Thyroid gland (tissue), 4 donors: Measurements from ENCODE around the gene MRPS11. TPM values are rescaled to one million over a fixed set of nuclear protein-coding genes. Genes with fewer than 3 reads are reported as not detected.
"Not testable (repeated sequence)": the region's sequence is repeated elsewhere in the genome, so short reads cannot be mapped to it uniquely, and the experiment has no call there.

Source experiments
- DNase-seq, 2 donors: peaks; one replicate each; pipeline ENCODE4 v3.0.0-alpha.2; 2019
- H3K27ac ChIP-seq, 3 donors: fragments of 200-600 bp; sonication (generic); 1 replicate in 2 of 3; 2 replicates in 1 of 3; pipeline ENCODE4 v1.5.1; 2016 to 2019; ENCODE audit warnings: mild to moderate bottlenecking in 1 of 3, moderate library complexity in 1 of 3
- H3K27me3 ChIP-seq: fragments of 200-600 bp; sonication (generic); one replicate; pipeline ENCODE4 v1.5.1; 2019
- H3K36me3 ChIP-seq, 2 donors: fragments of 200-600 bp; sonication (generic); one replicate each; pipeline ENCODE4 v1.5.1; 2016 to 2019
- H3K4me1 ChIP-seq, 2 donors: fragments of 200-600 bp; sonication (generic); one replicate each; pipeline ENCODE4 v1.5.1; 2017 to 2019
- H3K4me3 ChIP-seq, 3 donors: fragments of 200-600 bp; sonication (generic); replicated peaks in 1 of 3; 1 replicate in 2 of 3; 2 replicates in 1 of 3; pipeline ENCODE4 v1.5.1; 2016; ENCODE audit warnings: mild to moderate bottlenecking in 1 of 3
- H3K9me3 ChIP-seq: fragments of 200-600 bp; sonication (generic); one replicate; pipeline ENCODE4 v1.5.1; 2017
- POLR2A ChIP-seq, 2 donors: fragments of 450-650 bp; IDR thresholded peaks; one replicate each; pipeline ENCODE4 v1.6.1; 2017; ENCODE audit warnings: antibody characterized with exemption in 2 of 2, mild to moderate bottlenecking in 2 of 2, moderate library complexity in 1 of 2
- WGBS, 2 donors: methylation state at CpG; one replicate each; pipeline ENCODE4 v1.1.5; 2017; 5-methylcytosine and 5-hydroxymethylcytosine counted together
- intact Hi-C: fragments of 100-400 bp; cut with DNase I; formaldehyde crosslinking; loops from one replicate; pipeline ENCODE4 v1.15.1; 2023
- total RNA-seq, 4 donors: library from RNA; depleted of rRNA; stranded (reverse); fragments of >200 nt; gene quantifications; one replicate each; pipeline ENCODE4 v1.2.3, GENCODE V29; 2016
- TF ChIP-seq, protein P1 (sequence below), 6 experiments: fragments of 200-600 bp in 3 of 6; fragments of 450-650 bp in 3 of 6; sonication (generic) in 3 of 6; IDR thresholded peaks; one replicate each; pipeline ENCODE4 v1.5.1; 2016 to 2019; ENCODE audit warnings: antibody characterized with exemption in 6 of 6, mild to moderate bottlenecking in 2 of 6, inconsistent platforms in 1 of 6, moderate library complexity in 1 of 6

MRPS11 gene
- total RNA-seq, 4 donors from 2014 or later: 44.2 to 95.3 (median 65.0) TPM

DNA sequence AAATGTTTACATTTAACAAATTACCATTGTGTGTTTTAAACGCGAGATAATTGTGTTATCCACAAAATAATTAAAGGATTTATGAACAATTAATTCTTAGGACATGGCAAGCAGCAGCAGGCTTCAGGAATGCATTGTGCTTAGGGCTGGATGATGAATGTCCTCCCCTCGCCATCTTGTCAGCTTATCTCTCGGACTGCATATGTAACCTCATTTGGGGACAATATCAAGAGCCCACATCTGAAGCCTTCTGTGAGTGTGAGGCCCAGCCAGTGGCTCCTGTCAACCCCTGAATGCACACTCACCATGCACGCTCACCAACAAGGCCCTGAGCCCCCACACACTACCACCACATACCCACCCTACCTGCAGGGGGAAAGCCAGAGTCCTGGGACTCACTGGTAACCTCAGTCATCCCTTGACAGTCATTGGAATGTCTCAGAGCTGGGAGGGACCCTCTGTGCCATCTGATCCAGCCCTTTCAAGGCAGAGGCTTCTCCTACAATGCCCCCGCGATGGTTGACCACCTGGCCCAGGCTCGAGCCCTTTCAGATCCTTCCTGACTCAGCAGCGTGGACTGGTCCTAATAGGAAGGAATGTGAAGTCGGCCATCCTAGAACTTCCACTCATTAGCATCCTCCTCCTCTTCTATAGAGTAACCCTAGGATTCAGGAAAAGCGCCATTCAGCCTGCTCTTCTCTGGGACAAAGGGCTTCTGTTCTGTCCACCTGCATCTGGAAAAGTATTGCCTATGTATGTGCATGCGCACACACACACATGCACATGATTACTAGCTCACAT lies 38.5 kb upstream of the MRPS11 start:
- WGBS, 2 donors: 83 to 84% methylated on average over 11 to 12 of the region's 12 CpGs
- no peak overlapping the region for H3K4me3 ChIP-seq

DNA sequence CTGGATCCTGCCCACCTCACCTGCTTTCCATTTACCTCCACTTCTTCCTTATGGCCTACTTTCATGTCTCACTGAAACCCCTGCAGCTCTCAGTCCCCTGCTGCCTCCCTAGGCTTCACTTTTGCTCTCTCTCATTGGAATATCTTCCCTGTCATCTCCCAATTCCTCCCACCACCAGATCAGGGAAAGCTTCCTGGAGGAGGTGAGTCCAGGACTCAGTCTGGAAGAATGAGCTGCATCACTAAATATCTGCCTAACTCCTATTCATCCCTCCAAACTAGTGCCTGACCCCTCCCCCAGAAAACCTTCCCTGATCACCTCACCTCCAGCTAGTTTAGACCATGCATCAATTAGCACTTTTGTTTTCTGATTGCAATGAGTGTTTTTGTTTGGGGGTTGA lies 37.5 kb upstream of the MRPS11 start:
- no peak for DNase-seq
- TF ChIP-seq, protein P1, sequence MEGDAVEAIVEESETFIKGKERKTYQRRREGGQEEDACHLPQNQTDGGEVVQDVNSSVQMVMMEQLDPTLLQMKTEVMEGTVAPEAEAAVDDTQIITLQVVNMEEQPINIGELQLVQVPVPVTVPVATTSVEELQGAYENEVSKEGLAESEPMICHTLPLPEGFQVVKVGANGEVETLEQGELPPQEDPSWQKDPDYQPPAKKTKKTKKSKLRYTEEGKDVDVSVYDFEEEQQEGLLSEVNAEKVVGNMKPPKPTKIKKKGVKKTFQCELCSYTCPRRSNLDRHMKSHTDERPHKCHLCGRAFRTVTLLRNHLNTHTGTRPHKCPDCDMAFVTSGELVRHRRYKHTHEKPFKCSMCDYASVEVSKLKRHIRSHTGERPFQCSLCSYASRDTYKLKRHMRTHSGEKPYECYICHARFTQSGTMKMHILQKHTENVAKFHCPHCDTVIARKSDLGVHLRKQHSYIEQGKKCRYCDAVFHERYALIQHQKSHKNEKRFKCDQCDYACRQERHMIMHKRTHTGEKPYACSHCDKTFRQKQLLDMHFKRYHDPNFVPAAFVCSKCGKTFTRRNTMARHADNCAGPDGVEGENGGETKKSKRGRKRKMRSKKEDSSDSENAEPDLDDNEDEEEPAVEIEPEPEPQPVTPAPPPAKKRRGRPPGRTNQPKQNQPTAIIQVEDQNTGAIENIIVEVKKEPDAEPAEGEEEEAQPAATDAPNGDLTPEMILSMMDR (IDR thresholded peaks at IDR 0.05): no peak
- no peak for TF ChIP-seq POLR2A (IDR thresholded peaks at IDR 0.05)
- intact Hi-C loops: loop anchor here (10.0 kb wide), 1 partner anchor 55 kb away; no protein-coding TSS in a partner anchor
- Histone ChIP-seq H3K36me3 (no peaks in the 10 kb centered on the region), H3K4me1 (no peaks in the 10 kb centered on the region), H3K9me3 (no peaks in the 10 kb centered on the region), H3K27ac (no peak overlapping the region), H3K27me3 (no peaks in the 10 kb centered on the region), H3K4me3 (no peak overlapping the region)

More for the DNA sequence above, 38.5 kb upstream of the MRPS11 start:
- H3K9me3 ChIP-seq: no peaks in the 10 kb centered on the region
- intact Hi-C loops: no loop called here
- DNase-seq: no peak
- TF ChIP-seq, protein P1 (IDR thresholded peaks at IDR 0.05): no peak
- no peak for TF ChIP-seq POLR2A (IDR thresholded peaks at IDR 0.05)
- H3K36me3 ChIP-seq: no peaks in the 10 kb centered on the region
- no peaks in the 10 kb centered on the region for H3K27me3 ChIP-seq
- H3K27ac ChIP-seq: no peak overlapping the region
- H3K4me1 ChIP-seq: no peaks in the 10 kb centered on the region

DNA sequence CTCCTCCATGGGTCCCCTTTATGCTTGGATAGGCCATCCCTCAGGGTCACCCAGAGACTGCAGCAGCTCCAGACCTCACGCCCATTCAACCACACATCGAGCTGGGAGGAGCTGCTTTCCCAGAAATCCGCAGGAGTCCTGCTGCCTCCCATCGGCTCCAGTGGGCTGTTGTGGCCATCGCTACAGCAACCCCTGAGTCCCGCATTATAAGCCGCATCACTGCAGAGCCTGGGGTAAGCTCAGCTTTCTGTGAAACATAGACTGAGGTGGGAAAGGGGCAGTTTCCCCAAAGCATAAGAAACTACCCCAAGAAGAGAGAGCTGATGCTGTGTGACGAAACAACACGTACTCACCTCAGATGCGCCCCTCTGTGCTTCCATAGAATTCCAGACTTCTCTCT lies 36.1 kb upstream of the MRPS11 start:
- Histone ChIP-seq H3K27me3 (no peaks in the 10 kb centered on the region), H3K36me3 (no peaks in the 10 kb centered on the region), H3K4me1 (no peaks in the 10 kb centered on the region), H3K27ac (no peak overlapping the region), H3K4me3 (no peak overlapping the region), H3K9me3 (no peaks in the 10 kb centered on the region)
- intact Hi-C loops: loop anchor here (10.0 kb wide), 1 partner anchor 57 kb away; no protein-coding TSS in a partner anchor
- DNase-seq: no peak
- 72 to 84% methylated on average over 9 to 10 of the region's 10 CpGs for WGBS, 2 donors
- TF ChIP-seq POLR2A (IDR thresholded peaks at IDR 0.05): no peak
- TF ChIP-seq, protein P1 (IDR thresholded peaks at IDR 0.05): no peak

DNA sequence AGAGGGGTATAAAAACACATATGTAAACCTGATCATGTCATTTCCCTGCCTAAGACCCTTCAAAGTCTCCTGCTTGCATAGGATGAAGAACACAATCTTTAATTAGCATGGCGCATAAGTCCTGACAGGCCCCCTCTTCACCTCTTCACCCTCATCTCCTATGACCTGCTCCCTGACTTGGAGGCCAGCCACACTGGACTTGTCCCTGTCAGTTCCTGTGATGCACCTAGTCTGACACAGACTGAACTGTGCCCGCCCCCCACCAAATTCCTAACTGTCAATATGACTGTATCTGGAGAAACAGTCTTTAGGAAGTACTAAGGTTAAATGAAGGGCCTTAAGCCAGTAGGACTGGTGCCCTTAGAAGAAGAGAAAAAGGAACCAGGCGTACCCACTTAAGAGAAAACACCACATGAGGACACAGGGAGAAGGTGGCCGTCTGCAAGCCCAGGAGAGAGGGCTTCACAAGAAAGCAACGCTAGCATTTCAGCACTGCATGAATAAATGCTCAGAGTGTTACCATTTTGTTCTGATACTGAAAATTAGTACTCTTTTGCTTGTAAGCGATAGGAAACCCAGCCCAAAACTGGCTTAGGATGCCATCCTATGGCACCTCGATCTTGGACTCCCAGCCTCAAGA lies 34.3 kb upstream of the MRPS11 start:
- Histone ChIP-seq H3K36me3 (no peaks in the 10 kb centered on the region), H3K27me3 (no peaks in the 10 kb centered on the region), H3K9me3 (no peaks in the 10 kb centered on the region), H3K4me1 (no peaks in the 10 kb centered on the region), H3K4me3 (no peak overlapping the region), H3K27ac (no peak overlapping the region)
- WGBS, 2 donors: 78 to 88% methylated on average over 7 of the region's 7 CpGs
- TF ChIP-seq POLR2A (IDR thresholded peaks at IDR 0.05): no peak
- TF ChIP-seq, protein P1 (IDR thresholded peaks at IDR 0.05): no peak
- intact Hi-C loops: loop anchor here (10.0 kb wide), 1 partner anchor 58 kb away; no protein-coding TSS in a partner anchor
- no peak for DNase-seq

DNA sequence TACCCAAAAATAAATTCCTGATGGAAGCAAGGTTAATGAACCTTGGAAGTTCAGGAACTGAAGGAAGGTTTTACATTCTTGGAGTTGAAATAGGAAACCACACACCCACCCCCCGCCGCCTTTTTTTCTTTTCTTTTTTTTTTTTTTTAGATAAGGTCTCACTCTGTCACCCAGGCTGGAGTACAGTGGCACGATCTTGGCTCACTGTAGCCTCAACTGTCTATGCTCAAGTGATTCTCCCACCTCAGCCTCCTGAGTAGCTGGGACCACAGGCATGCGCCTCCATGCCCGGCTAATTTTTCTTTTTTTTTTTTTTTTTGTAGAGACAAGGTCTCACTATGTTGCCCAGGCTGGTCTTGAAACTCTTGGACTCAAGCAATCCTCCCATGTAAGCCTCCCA lies 33.4 kb upstream of the MRPS11 start:
- not testable (repeated sequence) for H3K27ac ChIP-seq, DNase-seq, H3K4me1 ChIP-seq, H3K27me3 ChIP-seq, H3K9me3 ChIP-seq, H3K36me3 ChIP-seq, H3K4me3 ChIP-seq
- WGBS, 2 donors: 69 to 72% methylated on average over 5 of the region's 5 CpGs
- intact Hi-C loops: loop anchor here (10.0 kb wide), 1 partner anchor 59 kb away; no protein-coding TSS in a partner anchor
